NCI-H1417 treated with DMSO at 0.1 percent for 48 hours (cell line): ENCODE results near the gene SP3.
"Not testable (repeated sequence)": the region's sequence is repeated elsewhere in the genome, so short reads cannot be mapped to it uniquely, and the experiment has no call there.

Source experiments
- DNase-seq: peaks from one replicate; lab custom pipeline; 2025; lab: John Stamatoyannopoulos, UW

SP3 gene

DNA sequence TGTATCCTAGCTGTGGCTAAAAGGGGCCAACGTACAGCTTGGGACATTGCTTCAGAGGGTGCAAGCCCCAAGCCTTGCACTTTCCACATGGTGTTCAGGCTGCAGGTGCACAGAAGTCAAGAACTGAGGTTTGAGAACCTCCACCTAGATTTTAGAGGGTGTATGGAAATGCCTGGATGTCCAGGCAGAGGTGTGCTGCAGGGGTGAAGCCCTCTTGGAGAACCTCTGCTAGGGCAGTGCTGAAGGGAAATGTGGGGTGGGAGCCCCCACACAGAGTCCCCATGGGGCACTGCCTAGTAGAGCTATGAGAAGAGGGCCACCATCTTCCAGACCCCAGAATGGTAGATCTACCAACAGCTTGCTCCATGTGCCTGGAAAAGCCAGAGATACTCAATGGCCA, 75.7 kb downstream of the SP3 start:
- DNase-seq = not testable (repeated sequence)

DNA sequence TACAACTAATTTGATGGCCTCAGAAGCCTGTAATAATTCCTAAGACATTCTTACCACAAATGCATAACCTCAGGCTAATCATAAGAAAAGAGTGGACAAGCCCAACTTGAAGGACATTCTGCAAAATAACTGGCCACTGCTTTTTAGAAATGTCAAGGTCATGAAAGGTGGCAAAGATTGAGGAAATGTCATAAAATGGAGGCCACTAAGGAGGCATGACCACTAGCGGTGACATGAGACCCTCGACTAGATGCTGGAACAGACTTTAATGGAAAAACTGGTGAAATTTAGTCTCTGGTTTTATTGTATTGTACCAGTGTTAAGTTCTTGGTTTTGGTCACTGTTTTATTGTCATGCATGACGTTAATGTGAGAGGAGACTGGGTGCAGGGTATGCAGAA, 78.6 kb downstream of the SP3 start:
- DNase-seq = no peak

DNA sequence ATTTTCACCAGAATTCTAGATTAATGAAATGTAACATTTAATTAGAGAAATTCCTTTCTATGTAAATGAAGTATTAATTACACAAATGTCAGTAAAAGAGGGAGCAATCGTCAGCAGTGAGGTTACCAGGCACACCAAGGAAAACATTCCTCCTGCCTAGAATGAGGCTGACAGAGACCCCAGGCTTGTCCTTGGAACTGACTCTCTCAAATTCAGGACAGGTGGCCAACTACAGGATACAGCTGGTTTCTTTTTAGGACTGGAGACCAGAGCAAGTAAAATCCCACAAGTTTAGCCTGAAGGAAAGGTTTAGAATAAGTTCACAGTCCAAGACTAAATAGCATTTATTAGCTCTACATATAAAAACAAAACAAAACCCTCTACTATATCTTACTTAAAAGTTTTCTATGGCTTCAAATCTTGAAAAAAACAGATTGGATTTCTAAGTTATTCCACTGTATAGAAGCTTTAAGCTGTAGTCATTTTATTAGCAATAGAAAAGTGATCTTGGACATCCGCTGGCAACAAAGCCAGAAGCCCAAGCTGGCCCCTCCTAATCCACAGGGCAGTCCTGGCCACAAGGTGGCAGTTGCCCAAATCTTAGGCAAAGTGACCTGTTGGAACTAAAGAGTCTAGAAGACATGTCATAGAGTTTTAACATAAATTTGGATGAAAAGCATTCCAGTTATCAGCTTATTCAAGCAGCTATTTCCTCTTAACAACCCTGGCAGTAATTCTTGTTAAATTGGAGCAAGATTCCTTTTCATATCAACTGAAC, 81.0 kb downstream of the SP3 start:
- DNase-seq = no peak

DNA sequence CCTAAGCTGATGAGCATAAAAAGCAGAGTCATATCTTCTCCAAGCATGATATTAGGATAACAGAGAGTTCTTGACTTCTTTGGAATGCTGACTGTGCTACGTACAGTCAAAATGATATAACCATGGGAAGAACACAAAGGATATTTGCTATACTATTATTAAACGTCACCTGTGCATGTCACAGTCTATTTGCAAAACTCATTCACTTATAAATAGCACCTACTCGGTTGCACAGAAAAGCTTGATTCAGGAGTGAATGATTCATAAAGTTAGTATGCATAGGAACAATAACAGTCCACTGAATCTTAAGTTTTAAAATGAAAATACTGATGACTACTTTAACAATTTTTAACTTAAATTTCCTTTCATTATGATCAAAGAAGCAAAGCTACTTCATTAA, 83.3 kb downstream of the SP3 start:
- no peak for DNase-seq

DNA sequence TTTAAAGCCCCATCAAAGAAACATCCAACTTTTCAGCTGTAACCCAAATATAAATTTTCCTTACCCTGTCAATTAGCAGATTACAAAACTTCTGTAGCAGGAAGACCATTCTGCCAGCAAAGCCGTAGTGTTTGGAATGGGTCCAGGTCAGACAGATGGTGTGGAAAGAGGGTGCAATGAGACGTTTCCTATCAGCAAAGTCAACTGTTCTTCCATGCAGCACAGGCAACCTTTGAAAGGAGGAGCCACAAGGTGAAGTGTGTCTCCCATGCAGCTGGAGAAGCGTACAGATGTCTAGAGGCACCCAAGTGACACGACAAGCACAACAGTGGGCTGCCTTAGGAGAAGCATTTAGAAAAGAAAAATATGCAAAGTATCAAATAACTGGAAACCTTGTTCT, 83.7 kb downstream of the SP3 start:
- DNase-seq = no peak

DNA sequence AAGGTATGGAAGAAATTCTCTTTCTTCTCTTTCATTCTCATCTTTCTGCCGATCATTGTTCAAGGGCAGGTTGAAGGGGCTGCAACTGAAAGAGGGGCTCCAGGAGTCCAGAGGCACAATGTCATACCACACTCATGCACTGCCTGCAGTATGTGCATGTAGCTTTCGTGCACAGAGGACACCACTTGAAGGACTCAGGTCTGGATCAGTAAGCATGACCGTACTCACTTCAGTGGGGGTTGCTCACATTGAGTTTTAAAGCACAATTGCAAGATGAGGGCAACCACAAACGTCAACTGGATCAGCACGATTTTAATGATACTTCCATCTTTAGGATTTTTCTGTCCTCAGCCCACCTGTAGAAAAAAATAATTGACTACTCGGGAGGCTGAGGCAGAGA, 84.6 kb downstream of the SP3 start:
- DNase-seq = no peak

DNA sequence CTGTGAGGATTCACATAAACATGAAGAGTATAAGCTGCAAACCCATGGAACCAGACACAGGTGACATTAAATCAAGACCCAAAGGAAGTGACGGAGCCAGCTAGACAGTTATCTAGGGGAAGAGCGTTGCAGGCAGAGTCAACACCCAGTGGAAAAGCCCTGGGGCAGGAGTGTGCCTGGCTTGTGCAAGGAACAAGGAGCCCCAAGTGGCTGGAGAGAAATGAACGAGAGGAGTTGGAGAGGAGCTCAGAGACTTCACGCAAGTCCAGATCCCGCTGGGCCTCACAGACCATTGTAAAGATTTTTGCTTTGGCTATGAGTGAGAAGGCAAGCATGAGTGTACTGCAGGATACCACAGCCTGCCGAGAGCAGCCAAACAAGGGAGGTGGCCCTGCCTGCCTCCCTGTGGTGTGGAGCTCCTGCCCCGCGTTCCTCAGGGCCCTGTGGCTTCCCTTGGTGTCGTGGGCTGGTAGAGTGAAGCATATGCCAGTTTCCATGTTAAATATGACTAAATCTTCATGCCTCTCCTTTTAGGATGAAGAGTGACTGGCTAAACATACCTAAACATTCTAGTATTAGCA, 88.2 kb downstream of the SP3 start:
- DNase-seq = no peak

DNA sequence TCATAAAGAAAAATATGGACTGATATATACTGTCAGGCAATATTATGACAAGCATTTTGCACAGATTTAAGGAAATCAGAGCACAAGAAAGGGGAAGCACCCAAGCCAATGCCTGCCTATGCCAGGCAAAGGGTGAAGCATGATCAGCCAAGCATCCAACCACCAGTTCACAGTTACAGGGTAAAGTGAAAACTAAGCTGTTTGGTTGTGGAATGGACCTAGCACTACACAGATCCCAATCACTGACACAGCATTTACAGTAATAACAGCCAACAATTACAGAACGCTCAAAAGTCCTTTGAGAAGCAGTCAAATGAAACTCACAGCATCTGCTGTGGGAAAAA, 90.3 kb downstream of the SP3 start:
- DNase-seq = no peak

DNA sequence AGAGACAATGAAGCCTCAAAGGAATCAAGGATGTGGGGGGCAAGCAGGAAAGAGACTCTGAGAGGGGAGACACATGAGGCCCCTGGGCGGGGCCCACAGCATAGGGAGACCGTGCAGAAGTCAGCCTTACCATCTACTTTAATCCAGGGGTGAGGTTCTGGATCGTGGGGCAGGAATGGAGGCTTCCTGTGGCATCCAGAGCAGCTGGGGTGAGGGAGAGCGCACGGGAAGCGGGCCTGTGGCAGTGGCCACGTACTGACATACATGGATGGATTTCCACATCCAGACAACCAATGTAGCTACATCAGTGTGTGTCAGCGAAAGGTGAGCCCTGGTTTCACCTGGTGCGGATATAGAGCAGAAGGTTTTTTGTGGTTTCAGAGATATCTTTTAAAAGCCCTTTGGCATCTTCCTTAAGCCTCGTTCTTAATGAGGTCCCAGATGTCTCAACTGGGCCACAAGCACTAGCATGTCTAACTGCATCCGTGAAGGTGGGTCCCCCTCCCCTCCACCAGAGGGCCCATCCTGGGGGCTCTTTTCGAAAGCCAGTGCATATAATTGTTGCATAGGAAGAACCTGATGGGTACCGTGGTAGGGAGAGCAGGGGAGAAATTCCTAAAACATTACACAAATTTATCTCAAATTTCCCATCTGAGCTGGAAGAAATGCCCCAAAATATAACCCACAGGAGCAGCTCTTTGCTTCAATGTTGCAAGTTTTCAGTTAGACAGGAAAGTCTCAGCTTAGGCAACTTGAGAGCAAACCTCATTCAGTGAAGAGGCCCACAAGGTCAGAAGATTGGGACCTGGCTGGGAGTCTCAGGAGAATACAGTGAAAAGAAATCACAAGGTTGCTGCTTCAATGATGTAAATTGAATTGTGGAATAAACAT, 90.9 kb downstream of the SP3 start:
- DNase-seq = no peak

DNA sequence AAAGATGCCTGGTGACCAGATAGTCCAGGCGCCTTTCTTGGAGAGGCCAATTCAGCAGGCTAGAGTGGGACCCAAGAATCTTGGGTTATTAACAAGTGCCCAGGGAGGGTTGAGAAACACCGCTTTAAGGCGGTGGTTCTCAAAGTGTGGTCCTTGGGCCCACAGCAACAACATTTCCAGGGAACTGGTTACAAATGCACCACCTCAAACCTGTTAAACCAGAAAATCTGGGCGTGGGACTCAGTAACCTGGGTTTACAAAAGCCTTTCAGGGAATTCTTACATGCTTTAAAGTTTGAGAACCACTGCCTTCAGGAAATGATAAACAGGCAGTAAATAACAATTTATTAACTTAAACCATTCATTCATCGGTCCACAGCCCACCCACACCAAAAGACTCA, 92.5 kb downstream of the SP3 start:
- DNase-seq = no peak

DNA sequence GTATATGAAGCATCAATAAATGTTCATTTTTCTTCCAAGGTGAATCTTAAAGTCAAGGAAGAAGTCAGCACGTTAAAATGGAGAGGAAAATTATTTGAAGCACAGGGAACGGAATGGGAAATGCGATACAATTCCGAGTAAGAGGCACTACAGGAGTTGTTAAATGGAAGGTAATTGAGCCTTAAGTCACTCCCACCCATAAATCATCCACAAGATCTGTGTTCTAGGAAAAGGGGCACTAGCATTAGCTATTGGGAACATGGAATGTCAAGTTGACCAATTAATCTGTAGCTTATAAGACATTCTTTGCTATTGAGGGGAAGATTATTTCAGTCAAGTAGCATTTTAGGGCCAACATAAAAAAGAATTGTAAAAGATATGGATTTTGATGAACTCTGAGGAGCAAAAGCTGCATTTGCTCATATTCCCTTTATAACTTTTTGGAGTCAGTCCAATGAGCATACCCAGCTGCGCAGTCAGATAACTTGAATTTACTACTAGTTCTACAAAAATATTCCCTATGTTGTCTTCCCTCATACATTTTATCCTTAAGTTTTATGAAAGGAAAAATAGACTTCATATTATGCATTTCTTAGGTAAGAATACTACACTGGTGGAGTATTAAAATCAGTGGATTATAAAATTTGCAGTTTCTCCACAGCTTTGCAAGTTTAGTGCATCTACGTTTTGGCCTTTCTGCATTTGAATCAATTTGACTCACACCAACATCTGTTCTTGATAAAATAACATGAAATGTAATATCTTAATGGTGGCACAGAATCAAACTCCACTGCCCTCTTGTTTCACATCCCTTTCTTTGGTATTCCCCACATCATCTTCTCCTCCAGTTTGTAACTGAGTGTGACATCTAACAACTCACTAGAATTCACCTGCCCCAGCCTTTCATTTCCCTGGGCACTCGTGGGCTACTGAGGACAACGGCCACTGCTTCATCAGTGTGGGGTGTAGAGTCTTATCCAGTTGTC, 95.6 kb downstream of the SP3 start:
- no peak for DNase-seq

DNA sequence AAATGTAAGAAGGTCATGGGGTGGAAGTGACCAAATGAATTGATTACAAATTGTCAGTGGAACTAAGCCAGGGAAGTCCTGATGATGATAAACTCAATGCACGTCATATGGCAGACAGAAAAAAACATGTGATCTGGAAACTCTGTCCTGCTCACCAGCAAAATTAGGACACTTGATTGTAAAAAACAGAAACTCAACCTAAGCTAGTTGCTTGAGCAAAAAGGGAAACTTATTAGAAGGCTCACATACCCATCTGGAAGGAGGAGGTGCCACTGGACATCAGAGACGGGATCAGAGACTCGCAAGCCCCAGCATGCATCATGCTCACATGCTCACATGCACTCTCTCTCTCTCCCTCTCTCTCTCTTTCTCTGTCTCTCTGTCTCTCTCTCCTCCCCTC, 96.8 kb downstream of the SP3 start:
- DNase-seq = no peak

DNA sequence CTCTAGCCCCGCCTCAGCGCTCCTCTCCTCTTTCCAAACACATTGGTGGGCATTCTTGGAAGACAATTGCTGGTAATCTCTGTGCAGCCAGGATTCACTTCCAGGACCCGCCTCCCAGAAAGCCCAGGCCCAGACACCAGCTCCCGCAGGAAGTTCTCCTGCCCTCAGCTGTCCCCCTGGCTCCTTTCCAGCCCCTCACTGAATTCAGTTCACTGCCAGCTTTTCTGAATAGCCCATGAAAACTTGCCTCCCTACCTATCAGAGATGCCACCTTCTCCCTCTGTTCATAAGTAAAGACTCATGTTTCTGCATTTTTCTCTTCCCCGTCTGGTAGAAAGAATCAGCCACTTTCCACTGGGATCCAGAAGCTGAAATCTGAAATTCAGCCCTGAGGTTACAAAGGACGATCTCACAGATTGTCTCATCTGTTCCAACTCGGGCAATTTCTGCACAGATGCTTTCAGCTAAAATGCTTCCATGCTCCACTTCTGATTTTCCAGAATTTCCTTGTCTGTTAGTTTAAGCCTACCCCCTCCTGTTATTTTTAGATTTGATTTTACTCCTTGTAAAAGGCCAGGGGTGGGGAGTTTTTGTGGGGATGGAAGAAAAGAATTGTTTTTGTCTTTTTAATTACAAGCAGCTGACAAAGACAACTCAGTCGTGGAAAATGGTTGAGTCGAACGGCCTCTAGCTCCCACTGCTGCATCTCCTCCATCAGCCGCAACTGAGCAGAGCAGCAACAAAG, 98.1 kb downstream of the SP3 start:
- no peak for DNase-seq

DNA sequence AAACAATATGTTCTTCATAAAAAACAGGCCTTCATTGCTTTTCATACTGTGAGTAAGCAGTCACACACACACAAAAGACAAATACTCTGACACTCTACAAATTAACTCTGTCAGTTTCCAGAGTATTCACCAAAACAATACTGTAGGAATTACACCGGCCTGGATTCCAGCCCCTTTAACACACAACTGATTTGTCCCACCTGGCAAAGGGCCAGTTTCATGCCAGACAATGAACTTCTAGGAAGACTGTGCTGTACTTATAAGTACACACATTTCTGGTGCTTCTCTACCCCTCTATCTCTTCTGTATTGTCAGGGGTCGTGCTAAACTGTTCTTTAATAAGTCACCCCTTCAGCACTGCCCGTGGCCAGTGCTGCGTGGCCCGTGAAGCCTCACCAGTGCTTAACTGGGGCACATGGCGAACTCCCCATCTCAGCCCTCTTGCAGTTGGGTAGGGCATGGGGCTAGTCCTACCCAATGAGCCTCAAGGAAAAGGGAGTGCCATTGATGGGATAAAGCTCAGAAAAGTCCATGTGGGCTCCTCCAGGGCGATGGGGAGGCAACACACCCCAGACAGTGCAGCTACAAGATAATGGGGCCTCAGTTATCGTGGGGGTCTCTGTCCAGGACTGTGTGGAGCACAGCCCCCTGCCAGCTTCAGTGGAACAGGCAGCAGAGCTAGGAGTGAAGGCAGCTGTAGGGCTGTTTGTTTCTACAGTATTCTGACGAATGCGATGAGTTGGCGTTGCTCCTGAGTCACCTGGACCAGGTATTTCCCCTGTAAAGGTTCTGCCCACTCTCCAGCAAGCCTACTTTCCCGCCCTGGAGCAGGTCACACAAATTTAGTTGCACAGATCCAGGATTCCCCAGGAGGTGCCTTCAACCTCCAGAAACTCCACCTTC, 99.0 kb downstream of the SP3 start:
- DNase-seq = no peak

DNA sequence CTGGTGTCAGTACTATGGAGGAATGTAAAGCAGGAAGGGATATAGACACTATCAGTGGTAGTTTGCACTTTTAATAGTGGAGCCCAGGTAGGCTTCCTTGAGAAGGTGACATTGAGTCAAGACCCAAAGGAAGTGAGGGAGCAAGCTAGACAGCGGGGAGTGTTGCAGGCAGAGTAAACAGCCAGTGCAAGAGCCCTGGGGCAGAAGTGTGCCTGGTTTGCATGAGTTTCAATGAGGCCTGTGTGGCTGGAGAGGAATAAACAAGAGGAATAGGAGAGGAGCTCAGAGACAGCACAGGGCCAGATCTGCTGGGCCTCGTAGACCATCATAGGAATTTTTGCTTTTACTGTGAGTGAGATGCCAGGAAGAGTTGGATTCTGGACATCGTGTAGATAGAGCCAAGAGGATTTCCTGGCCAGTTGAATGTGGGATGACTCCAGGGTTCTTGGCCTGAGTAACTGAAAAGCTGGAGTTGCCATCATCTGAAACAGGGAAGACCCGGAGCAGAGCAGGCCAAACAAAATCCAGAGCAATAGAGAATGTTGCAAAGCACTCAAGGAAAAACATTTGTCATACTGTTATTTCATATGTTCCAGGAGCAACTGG, 102.5 kb downstream of the SP3 start:
- DNase-seq = no peak

DNA sequence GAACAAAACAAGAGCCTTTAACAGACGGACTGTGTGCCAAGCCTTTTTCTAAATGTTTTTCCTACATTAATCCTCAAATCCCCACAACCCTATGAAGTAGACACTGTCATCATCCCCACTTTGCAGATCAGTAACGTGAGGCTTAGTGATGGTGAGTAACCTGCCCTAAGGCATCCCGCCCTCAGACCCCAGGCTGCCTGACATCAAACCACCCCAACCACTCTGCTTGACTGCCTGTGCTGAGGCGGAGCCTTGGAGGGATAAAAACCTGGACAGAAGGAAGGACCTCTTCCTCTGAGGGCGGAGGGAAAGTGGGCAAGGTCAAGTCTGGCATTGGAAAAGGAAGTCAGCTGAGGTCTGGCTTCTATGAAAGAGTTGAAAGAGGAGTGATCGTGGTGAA, 104.6 kb downstream of the SP3 start:
- no peak for DNase-seq

DNA sequence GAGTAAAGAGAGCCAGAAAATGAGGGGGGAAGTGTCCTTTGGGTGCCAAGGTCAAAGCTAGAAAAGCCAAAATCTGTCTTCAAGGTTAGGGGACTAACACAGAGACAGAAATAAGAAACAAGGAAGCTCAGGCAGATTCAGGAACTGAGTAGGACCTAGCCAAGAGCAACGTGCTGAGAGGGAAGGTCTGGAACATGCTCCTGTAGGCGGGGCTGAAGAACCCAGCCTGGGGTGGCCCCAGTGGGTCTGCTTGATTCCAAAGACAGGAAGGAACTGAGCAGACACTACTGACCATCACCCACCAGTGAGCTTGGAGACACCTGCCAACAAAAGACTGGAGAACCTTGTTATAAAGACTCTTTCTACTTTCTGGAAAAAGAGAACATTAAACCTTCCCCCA, 105.1 kb downstream of the SP3 start:
- no peak for DNase-seq

DNA sequence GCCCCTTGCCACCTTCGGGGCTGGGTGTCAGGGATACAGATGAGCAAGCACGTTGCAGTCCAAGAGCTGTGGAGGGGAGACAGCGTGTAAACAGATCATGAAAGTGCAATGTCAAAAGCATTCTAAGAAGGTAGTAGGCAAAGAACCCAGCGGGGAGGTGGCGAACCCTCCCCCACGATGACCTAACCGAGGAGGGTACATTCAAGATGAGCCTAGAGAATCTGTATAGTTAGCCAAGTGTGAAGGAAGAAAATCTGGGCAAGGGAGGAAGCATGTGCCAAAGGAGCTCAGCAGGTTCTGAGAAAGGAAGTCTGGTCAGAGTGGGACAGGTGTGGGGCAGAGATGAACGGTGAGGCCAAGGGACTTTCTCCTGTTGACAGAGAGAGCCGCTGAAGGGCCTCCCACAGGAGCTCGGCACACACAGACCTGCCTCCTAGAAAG, 106.9 kb downstream of the SP3 start:
- no peak for DNase-seq
